GM21515 (cell line): ENCODE results near the gene FRG2C.
"Not testable (repeated sequence)": the region's sequence is repeated elsewhere in the genome, so short reads cannot be mapped to it uniquely, and the experiment has no call there.

Source experiments
- ATAC-seq: cut with Tn5 transposase; IDR thresholded peaks from one replicate; pipeline ENCODE4 v1.9.1; 2021; ENCODE audit not compliant: unreplicated experiment

Gene FRG2C

DNA sequence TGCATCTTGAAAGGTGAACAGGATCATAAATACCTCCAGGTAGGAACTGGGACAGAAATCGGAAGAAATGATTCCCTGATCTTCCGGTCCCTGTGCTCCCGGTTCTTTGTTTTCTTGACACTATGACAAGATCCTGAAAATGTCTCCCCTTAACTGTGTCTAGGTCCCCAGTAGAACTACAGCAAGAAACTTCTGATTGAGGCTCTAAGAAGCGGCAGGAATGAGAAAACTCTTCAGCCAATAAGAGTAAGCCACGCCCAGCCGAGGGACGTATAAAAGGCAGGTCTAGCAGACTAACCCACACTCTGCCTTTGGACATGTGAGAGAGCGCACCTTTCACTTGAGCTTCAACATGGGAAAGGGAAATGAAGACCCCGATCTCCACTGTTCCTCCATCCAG is at the start of gene FRG2C:
FRG2C (plus strand) TSS at position 301 of the 400 bp plus-strand sequence; CDS start at position 353, 52 bp downstream.
- not testable (repeated sequence) for ATAC-seq

- ATAC-seq, result not testable (repeated sequence)
Observed at GRCh38 chr3:75618666-75619305, 45.3 kb upstream of the FRG2C start.

- ATAC-seq, result not testable (repeated sequence)
Observed at GRCh38 chr3:75619481-75620031, 44.6 kb upstream of the FRG2C start.

- not testable (repeated sequence) for ATAC-seq
Observed at GRCh38 chr3:75621772-75622171, 42.4 kb upstream of the FRG2C start.

DNA sequence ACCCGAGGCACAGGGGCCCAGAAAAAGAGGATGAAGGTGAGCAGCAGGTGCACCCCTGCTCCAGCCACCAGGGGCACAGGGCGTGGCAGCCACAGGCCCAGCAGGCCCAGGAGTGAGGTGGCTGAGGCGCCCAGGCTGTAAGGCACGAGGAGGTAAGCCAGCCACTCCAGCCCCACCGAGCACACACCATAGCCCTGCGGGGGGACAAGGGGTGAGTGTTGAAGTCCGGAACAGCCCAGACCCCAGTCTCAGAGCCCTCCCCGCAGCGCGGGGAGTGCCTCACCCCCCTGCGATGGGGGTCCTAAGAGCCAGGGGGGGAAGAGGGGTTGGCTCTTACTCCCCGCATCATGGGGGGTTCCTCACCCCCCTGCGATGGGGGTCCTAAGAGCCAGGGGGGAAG is 40.5 kb upstream of the FRG2C start:
- not testable (repeated sequence) for ATAC-seq

DNA sequence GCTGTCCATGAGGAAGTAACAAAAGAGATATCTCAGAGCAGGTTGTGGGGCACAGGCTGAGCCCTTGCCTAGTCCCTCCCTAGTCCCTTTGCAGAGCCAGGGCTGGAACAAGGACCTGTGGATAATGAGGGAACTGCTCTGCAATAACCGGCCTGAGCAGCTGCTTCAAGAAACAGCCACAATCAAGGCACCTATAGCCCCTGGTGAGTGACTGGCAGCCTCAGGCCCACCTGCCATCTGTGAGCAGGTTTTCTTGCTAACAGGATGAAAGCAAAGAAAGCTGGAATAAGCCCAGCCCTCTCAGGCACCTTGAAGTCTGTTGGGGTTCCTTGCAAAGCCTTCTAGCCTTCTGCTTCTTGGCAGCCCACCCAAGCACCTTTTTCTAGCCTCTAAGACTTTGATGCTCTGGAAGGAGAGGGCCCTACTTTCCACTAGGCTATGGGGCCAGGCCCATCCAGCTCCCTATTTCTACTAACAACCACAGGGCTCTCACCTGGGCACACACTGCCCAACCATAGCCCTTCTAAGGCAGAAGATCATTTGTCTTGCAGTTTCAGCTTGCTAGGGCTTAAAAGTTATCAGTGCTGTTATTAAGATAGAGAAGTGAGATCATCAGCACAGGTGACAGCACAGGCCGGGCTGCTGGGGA is 33.1 kb upstream of the FRG2C start:
- ATAC-seq, result not testable (repeated sequence)

DNA sequence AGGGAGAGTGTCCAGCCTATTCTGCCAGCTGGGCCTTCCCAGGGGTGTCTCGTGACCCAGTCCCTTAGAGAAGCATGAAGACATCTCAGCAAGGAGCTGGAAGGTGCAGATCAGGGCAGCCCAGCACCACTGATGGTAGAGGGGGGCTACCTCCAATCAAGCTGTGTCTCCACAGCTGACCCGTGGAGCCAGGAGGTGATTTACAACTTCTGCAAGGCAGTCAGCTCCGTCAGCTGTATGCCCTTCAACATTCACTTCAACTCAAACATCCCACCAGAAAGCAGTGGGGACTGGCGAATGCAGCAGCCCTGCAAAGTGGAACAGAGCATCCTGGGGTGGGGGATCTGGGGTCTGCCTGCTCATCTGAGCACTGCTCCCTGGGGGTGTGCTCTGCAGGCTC is 32.6 kb upstream of the FRG2C start:
- no peak for ATAC-seq

DNA sequence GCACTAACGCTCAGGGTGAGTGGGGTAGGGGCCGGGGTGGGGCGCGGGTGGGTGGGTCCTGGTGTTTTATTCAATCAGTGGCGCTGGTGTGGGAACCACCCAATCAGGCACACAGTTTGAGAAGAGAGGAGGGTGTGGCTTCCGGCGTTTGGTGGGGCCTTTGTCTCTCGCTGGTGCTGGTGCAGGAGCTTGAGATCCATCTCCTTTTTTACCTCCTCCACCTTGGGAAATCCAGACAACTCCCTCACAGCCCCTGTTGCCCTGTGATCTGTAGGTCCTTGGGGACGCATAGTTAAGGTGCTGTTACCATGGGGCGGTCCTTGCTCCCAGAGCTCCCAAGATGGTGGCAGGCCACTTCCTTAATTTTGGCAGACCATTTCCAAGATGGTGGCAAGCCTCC is 25.2 kb upstream of the FRG2C start:
- not testable (repeated sequence) for ATAC-seq

DNA sequence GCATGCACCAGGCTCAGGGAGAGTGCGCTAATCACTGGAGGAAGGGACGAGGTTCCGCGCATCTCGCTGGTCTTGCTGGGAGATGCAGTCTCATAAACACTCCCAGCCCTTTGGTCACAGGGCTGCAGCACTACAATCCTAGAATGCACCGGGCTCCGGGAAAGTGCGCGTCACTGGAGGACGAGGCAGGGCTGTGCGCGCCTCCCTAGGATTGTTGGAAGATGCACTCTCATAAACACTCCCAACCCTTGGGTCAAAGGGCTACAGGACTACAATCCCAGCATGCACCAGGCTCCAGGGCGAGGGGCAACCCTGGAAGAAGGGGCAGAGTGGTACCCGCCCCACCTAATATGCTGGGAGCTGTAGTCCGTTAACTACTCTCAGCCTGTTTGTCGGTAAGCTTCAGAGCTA is 23.0 kb upstream of the FRG2C start:
- not testable (repeated sequence) for ATAC-seq

GRCh38 chr3:75643031-75643800 is 20.9 kb upstream of the FRG2C start:
- not testable (repeated sequence) for ATAC-seq

GRCh38 chr3:75645548-75645947 is 18.6 kb upstream of the FRG2C start:
- not testable (repeated sequence) for ATAC-seq

GRCh38 chr3:75650191-75650590 is 13.9 kb upstream of the FRG2C start:
- no peak for ATAC-seq

DNA sequence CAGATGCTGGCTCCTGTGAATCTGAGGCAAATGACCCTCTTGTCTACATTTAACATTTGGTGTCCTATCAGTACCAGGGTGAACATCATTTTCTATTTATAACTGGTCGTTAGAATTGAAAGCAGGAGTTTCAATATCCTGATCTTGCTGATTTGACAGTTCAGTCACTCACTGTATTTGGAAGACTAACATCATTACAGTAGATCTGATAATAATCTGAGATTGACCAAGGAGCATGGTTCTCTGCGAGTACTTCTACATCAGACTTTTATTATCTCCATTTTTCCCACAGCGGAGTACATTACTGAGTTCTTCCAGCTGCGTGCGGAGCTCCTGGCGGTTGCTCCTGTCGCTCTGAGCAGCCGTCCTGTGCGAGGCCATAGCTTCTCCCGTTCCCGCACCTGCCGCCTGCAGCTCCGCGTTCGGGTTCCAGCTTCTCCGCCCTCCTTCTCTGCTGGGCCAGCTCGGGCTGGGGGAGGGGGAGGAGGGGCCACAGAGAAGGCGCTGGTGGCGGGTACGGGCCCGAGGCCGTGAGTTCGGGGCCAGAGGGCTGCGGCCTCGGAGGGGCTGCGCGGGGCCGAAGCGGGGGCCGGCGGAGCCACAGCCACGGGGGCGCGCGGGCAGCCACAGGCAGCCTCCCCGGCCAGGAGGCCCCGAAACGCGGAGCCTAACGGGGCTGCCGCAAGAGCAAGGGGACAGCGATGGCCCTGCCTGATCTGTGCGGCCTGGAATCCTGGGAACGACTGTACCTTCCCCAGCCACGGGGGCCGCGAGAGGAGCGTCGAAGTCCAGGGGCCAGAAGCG is 8.8 kb upstream of the FRG2C start:
- ATAC-seq, result not testable (repeated sequence)

- not testable (repeated sequence) for ATAC-seq
Observed at GRCh38 chr3:75655956-75656355, 8.2 kb upstream of the FRG2C start.

DNA sequence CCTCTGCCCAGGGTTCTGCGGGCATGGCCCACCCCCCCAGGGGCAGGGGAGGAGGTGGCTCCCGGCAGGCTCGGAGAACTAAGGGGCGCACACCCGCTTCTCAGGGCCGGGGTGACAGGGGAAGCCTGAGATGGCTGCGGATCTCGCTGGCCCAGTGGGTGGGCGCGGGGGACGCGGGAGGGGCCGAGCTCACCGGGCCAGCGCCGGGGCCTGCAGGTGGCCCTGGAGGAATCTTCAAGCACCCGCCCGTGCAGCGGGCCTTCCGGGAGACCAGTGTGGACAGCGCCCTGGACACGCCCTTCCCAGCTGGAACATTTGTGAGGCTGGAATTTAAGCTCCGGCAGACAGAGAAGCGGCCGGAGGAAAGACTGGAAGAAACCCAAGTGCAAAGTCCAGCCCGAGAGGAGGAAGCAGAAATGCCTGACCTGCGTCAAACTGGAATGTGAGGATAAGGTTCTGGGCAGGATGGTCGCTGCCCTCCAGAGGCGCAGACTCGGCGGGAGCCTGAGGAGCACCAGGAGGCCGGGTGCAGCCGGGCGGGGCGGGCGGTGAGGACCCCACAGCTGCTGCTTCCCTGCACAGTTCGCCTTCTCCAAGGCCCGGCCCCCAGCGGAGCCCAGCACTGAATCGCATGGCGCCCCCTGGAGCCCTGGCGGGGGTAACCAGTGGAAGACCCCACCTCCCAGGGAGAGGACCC is 5.6 kb upstream of the FRG2C start:
- ATAC-seq, result not testable (repeated sequence)

GRCh38 chr3:75659108-75659433 is 5.1 kb upstream of the FRG2C start:
- ATAC-seq, result not testable (repeated sequence)

GRCh38 chr3:75665626-75666025 is 1.5 kb downstream of the FRG2C start:
- not testable (repeated sequence) for ATAC-seq

GRCh38 chr3:75667757-75668701 is 3.9 kb downstream of the FRG2C start:
- ATAC-seq, result not testable (repeated sequence)

GRCh38 chr3:75668759-75669347 is 4.7 kb downstream of the FRG2C start:
- peak; percentile 55 for ATAC-seq
